Activated CD4-positive, alpha-beta memory T cell treated with anti-CD3 and anti-CD28 coated beads for 36 hours (primary cell): Measurements from ENCODE around the gene HGFAC. TPM values are rescaled to one million over a fixed set of nuclear protein-coding genes. Genes with fewer than 3 reads are reported as not detected.

Source experiments
- CTCF ChIA-PET: fragments of 350-600 bp; sonication (Branson Sonifier 250); formaldehyde crosslinking; loops from one replicate; lab custom pipeline; 2021; ENCODE audit warnings: antibody characterized with exemption, inconsistent platforms; lab: Charles Lee
- POLR2A ChIA-PET: fragments of 350-600 bp; sonication (Branson Sonifier 250); formaldehyde crosslinking; loops from one replicate; lab custom pipeline; 2021; ENCODE audit warnings: antibody characterized with exemption; lab: Charles Lee
- DNase-seq: peaks from one replicate; pipeline ENCODE4 v3.0.0-alpha.2; 2020
- H3K27ac Mint-ChIP-seq: one replicate; pipeline ENCODE4 v1.8.0; 2021; ENCODE audit warnings: mixed read lengths
- H3K27me3 Mint-ChIP-seq: one replicate; pipeline ENCODE4 v1.8.0; 2021; ENCODE audit warnings: mixed read lengths
- H3K36me3 Mint-ChIP-seq: one replicate; pipeline ENCODE4 v1.8.0; 2021; ENCODE audit warnings: mixed read lengths
- H3K4me1 Mint-ChIP-seq: one replicate; pipeline ENCODE4 v1.8.0; 2021; ENCODE audit warnings: low read depth, mixed read lengths
- H3K4me3 Mint-ChIP-seq: one replicate; pipeline ENCODE4 v1.8.0; 2021; ENCODE audit warnings: mild to moderate bottlenecking, mixed read lengths
- H3K9me3 Mint-ChIP-seq: one replicate; pipeline ENCODE4 v1.8.0; 2021; ENCODE audit warnings: mixed read lengths
- intact Hi-C: fragments of 100-400 bp; cut with micrococcal nuclease; formaldehyde crosslinking; loops from one replicate; pipeline ENCODE4 v1.15.1; 2023
- total RNA-seq, 2 experiments: library from RNA; stranded (reverse); gene quantifications; one replicate each; pipeline ENCODE4 v1.2.3, GENCODE V29; 2021

The HGFAC gene
- total RNA-seq, 2 experiments from 2014 or later = not detected

GRCh38 chr4:3462790-3463415 lies 21.1 kb downstream of the HGFAC start, which contains the start of gene DOK7:
TSS of gene DOK7 (plus strand) at chr4:3463306. CDS start at chr4:3463376, 70 bp downstream.
- DNase-seq = no peak
- H3K4me3 Mint-ChIP-seq = no peak within 1 kb of the TSS
- no peaks in the 10 kb centered on the region for H3K4me1 Mint-ChIP-seq
- ChIA-PET POLR2A (no interaction called here), CTCF (no interaction called here)
- peaks cover 17% of the 10 kb centered on the region for H3K27me3 Mint-ChIP-seq
- H3K36me3 Mint-ChIP-seq = no peaks in the 10 kb centered on the region
- no peak within 1 kb of the TSS for H3K27ac Mint-ChIP-seq
- no peaks in the 10 kb centered on the region for H3K9me3 Mint-ChIP-seq
- intact Hi-C loops = no loop called here

GRCh38 chr4:3463556-3464348 lies 22.0 kb downstream of the HGFAC start:
- ChIA-PET CTCF (no interaction called here), POLR2A (no interaction called here)
- intact Hi-C loops = no loop called here
- no peaks in the 10 kb centered on the region for H3K9me3 Mint-ChIP-seq
- no peak overlapping the region for H3K27ac Mint-ChIP-seq
- no peak for DNase-seq
- peaks cover 17% of the 10 kb centered on the region for H3K27me3 Mint-ChIP-seq
- no peaks in the 10 kb centered on the region for H3K4me1 Mint-ChIP-seq
- no peak overlapping the region for H3K4me3 Mint-ChIP-seq
- H3K36me3 Mint-ChIP-seq = no peaks in the 10 kb centered on the region

- H3K4me3 Mint-ChIP-seq = no peak overlapping the region
- POLR2A ChIA-PET = no interaction called here
- intact Hi-C loops = no loop called here
- H3K4me1 Mint-ChIP-seq = no peaks in the 10 kb centered on the region
- no peak for DNase-seq
- H3K27me3 Mint-ChIP-seq = peaks cover 17% of the 10 kb centered on the region
- CTCF ChIA-PET = no interaction called here
- no peaks in the 10 kb centered on the region for H3K36me3 Mint-ChIP-seq
- no peak overlapping the region for H3K27ac Mint-ChIP-seq
- H3K9me3 Mint-ChIP-seq = no peaks in the 10 kb centered on the region
Observed at GRCh38 chr4:3464349-3464905, 22.7 kb downstream of the HGFAC start.

GRCh38 chr4:3464911-3465697 lies 23.3 kb downstream of the HGFAC start:
- POLR2A ChIA-PET = no interaction called here
- H3K4me1 Mint-ChIP-seq = no peaks in the 10 kb centered on the region
- no peak for DNase-seq
- H3K4me3 Mint-ChIP-seq = no peak overlapping the region
- H3K9me3 Mint-ChIP-seq = no peaks in the 10 kb centered on the region
- H3K36me3 Mint-ChIP-seq = no peaks in the 10 kb centered on the region
- H3K27me3 Mint-ChIP-seq = peaks cover 17% of the 10 kb centered on the region
- intact Hi-C loops = no loop called here
- CTCF ChIA-PET = no interaction called here
- H3K27ac Mint-ChIP-seq = no peak overlapping the region

- ChIA-PET CTCF (no interaction called here), POLR2A (no interaction called here)
- H3K27me3 Mint-ChIP-seq = peaks cover 17% of the 10 kb centered on the region
- no peak overlapping the region for H3K27ac Mint-ChIP-seq
- H3K4me1 Mint-ChIP-seq = no peaks in the 10 kb centered on the region
- H3K4me3 Mint-ChIP-seq = no peak overlapping the region
- no peaks in the 10 kb centered on the region for H3K9me3 Mint-ChIP-seq
- no peak for DNase-seq
- no peaks in the 10 kb centered on the region for H3K36me3 Mint-ChIP-seq
- intact Hi-C loops = no loop called here
Observed at GRCh38 chr4:3465698-3466671, 24.2 kb downstream of the HGFAC start.

GRCh38 chr4:3466691-3467600 lies 25.2 kb downstream of the HGFAC start:
- H3K27me3 Mint-ChIP-seq = peaks cover 14% of the 10 kb centered on the region
- intact Hi-C loops = no loop called here
- CTCF ChIA-PET = no interaction called here
- no peaks in the 10 kb centered on the region for H3K4me1 Mint-ChIP-seq
- H3K27ac Mint-ChIP-seq = no peak overlapping the region
- POLR2A ChIA-PET = no interaction called here
- DNase-seq = no peak
- no peaks in the 10 kb centered on the region for H3K9me3 Mint-ChIP-seq
- H3K36me3 Mint-ChIP-seq = no peaks in the 10 kb centered on the region
- H3K4me3 Mint-ChIP-seq = no peak overlapping the region

GRCh38 chr4:3467601-3468031 lies 25.8 kb downstream of the HGFAC start:
- Mint-ChIP-seq H3K9me3 (no peaks in the 10 kb centered on the region), H3K27me3 (peaks cover 9% of the 10 kb centered on the region), H3K4me3 (no peak overlapping the region), H3K27ac (no peak overlapping the region), H3K36me3 (no peaks in the 10 kb centered on the region), H3K4me1 (no peaks in the 10 kb centered on the region)
- ChIA-PET CTCF (no interaction called here), POLR2A (no interaction called here)
- intact Hi-C loops = no loop called here
- DNase-seq = no peak

- no peaks in the 10 kb centered on the region for H3K36me3 Mint-ChIP-seq
- no peaks in the 10 kb centered on the region for H3K4me1 Mint-ChIP-seq
- ChIA-PET CTCF (no interaction called here), POLR2A (no interaction called here)
- intact Hi-C loops = no loop called here
- H3K27me3 Mint-ChIP-seq = peaks cover 7% of the 10 kb centered on the region
- no peak overlapping the region for H3K27ac Mint-ChIP-seq
- no peak overlapping the region for H3K4me3 Mint-ChIP-seq
- no peaks in the 10 kb centered on the region for H3K9me3 Mint-ChIP-seq
- no peak for DNase-seq
Observed at GRCh38 chr4:3468154-3468553, 26.4 kb downstream of the HGFAC start.

GRCh38 chr4:3468804-3469203 lies 27.0 kb downstream of the HGFAC start:
- Mint-ChIP-seq H3K27me3 (peaks cover 7% of the 10 kb centered on the region), H3K4me3 (no peak overlapping the region), H3K4me1 (no peaks in the 10 kb centered on the region), H3K27ac (no peak overlapping the region), H3K9me3 (no peaks in the 10 kb centered on the region), H3K36me3 (no peaks in the 10 kb centered on the region)
- intact Hi-C loops = no loop called here
- DNase-seq = no peak
- ChIA-PET POLR2A (no interaction called here), CTCF (no interaction called here)

- H3K4me3 Mint-ChIP-seq = no peak overlapping the region
- POLR2A ChIA-PET = no interaction called here
- no peaks in the 10 kb centered on the region for H3K4me1 Mint-ChIP-seq
- peaks cover 5% of the 10 kb centered on the region for H3K27me3 Mint-ChIP-seq
- DNase-seq = no peak
- CTCF ChIA-PET = no interaction called here
- intact Hi-C loops = no loop called here
- no peak overlapping the region for H3K27ac Mint-ChIP-seq
- H3K36me3 Mint-ChIP-seq = no peaks in the 10 kb centered on the region
- H3K9me3 Mint-ChIP-seq = no peaks in the 10 kb centered on the region
Observed at GRCh38 chr4:3469386-3470243, 27.8 kb downstream of the HGFAC start.
